ENCODE results near the gene TRPM4.

- TF ChIP-seq POLR2AphosphoS5 (IDR thresholded peaks at IDR 0.05) (no peak), POLR2A (IDR thresholded peaks at IDR 0.05) (no peak), CTCF (IDR thresholded peaks at IDR 0.05) (no peak), EP300 (IDR thresholded peaks at IDR 0.05) (no peak)
Measured at GRCh38 chr19:49216071-49216470, 58.5 kb downstream of the TRPM4 start.

Data from gastroesophageal sphincter (tissue), 3 donors.